HL-60 (cell line): ENCODE results near the gene PPM1A.

Experiments
- DNase-seq, 2 experiments: peaks; one replicate each; pipeline ENCODE4 v3.0.0-alpha.2; 2010 to 2020; ENCODE audit warnings: low read depth in 1 of 2, low spot score in 1 of 2
- H3K27ac ChIP-seq: fragments of 250-450 bp; sonication (Bioruptor Pico); replicated peaks from 2 replicates; pipeline ENCODE4 v1.5.1; 2020; ENCODE audit warnings: mild to moderate bottlenecking, moderate library complexity
- H3K27me3 ChIP-seq: fragments of 250-450 bp; sonication (Bioruptor Pico); 2 replicates; pipeline ENCODE4 v1.5.1; 2021; ENCODE audit warnings: mild to moderate bottlenecking, moderate library complexity; ENCODE audit not compliant: insufficient read depth, poor library complexity, severe bottlenecking
- H3K4me3 ChIP-seq: replicated peaks from 2 replicates; pipeline ENCODE4 v1.5.1; 2011; ENCODE audit warnings: mild to moderate bottlenecking, control low read depth, low read length; ENCODE audit not compliant: insufficient read depth
- CTCF ChIP-seq: IDR thresholded peaks from one replicate; pipeline ENCODE4 v1.5.1; 2011; ENCODE audit warnings: low read length, control low read depth, inconsistent platforms; ENCODE audit not compliant: insufficient read depth
- GABPA ChIP-seq: IDR thresholded peaks from 2 replicates; pipeline ENCODE4 v1.6.1; 2012; ENCODE audit warnings: low read depth
- POLR2AphosphoS5 ChIP-seq: IDR thresholded peaks from 2 replicates; pipeline ENCODE4 v1.6.1; 2012; ENCODE audit warnings: low read depth
- REST ChIP-seq: IDR thresholded peaks from 2 replicates; pipeline ENCODE4 v1.6.1; 2012; ENCODE audit warnings: low read depth; ENCODE audit not compliant: insufficient replicate concordance
- SPI1 ChIP-seq: IDR thresholded peaks from 2 replicates; pipeline ENCODE4 v1.6.1; 2012; ENCODE audit warnings: low read depth, mild to moderate bottlenecking, borderline replicate concordance

The PPM1A gene

GRCh38 chr14:60238955-60239354, 10.1 kb upstream of the PPM1A start:
- no peak overlapping the region for H3K27ac ChIP-seq
- TF ChIP-seq CTCF (no peak), GABPA (no peak), POLR2AphosphoS5 (no peak), SPI1 (no peak), REST (no peak)

GRCh38 chr14:60240139-60240856, 8.7 kb upstream of the PPM1A start:
- Histone ChIP-seq H3K27ac (no peak overlapping the region), H3K4me3 (no peak overlapping the region), H3K27me3 (no peaks in the 10 kb centered on the region)
- no peak for TF ChIP-seq SPI1
- TF ChIP-seq GABPA = no peak
- no peak for TF ChIP-seq POLR2AphosphoS5
- no peak for TF ChIP-seq CTCF
- TF ChIP-seq REST = no peak
- DNase-seq = no peak

More at GRCh38 chr14:60238955-60239354, 10.1 kb upstream of the PPM1A start:
- no peak for DNase-seq
- Histone ChIP-seq H3K4me3 (no peak overlapping the region), H3K27me3 (no peaks in the 10 kb centered on the region)

- Histone ChIP-seq H3K4me3 (no peak overlapping the region), H3K27ac (no peak overlapping the region), H3K27me3 (no peaks in the 10 kb centered on the region)
- no peak for DNase-seq
- TF ChIP-seq GABPA = no peak
- no peak for TF ChIP-seq CTCF
- TF ChIP-seq POLR2AphosphoS5 = no peak
- no peak for TF ChIP-seq REST
- TF ChIP-seq SPI1 = no peak
These were observed 7.9 kb upstream of the PPM1A start for GRCh38 chr14:60241091-60241490.
